Esophagus (tissue), 2 donors: Measurements from ENCODE around the gene TTN. TPM values are rescaled to one million over a fixed set of nuclear protein-coding genes. Genes with fewer than 3 reads are reported as not detected.
"Not testable (repeated sequence)": the region's sequence is repeated elsewhere in the genome, so short reads cannot be mapped to it uniquely, and the experiment has no call there.

Experiments used
- H3K27ac ChIP-seq, 2 donors: one replicate each; pipeline ENCODE4 v1.5.1; 2013; ENCODE audit warnings: low read depth in 2 of 2, mild to moderate bottlenecking in 2 of 2, inconsistent platforms in 1 of 2, low read length in 1 of 2, moderate library complexity in 1 of 2
- H3K27me3 ChIP-seq, 2 donors: one replicate each; pipeline ENCODE4 v1.6.1; 2013; ENCODE audit warnings: low read length in 2 of 2, control low read depth in 1 of 2, mild to moderate bottlenecking in 1 of 2; ENCODE audit not compliant: insufficient read depth in 2 of 2, control insufficient read depth in 1 of 2
- H3K36me3 ChIP-seq, 2 donors: one replicate each; pipeline ENCODE4 v1.6.1; 2013; ENCODE audit warnings: low read length in 1 of 2; ENCODE audit not compliant: control insufficient read depth in 2 of 2, insufficient read depth in 2 of 2
- H3K4me1 ChIP-seq, 2 donors: one replicate each; pipeline ENCODE4 v1.6.1; 2013; ENCODE audit warnings: low read length in 1 of 2; ENCODE audit not compliant: control insufficient read depth in 2 of 2, insufficient read depth in 2 of 2
- H3K4me3 ChIP-seq, 2 donors: one replicate each; pipeline ENCODE4 v1.5.1; 2013; ENCODE audit warnings: low read length in 2 of 2, mild to moderate bottlenecking in 2 of 2, low read depth in 1 of 2, moderate library complexity in 1 of 2
- H3K9me3 ChIP-seq, 2 donors: one replicate each; pipeline ENCODE4 v1.6.1; 2013; ENCODE audit warnings: mild to moderate bottlenecking in 2 of 2, low read depth in 1 of 2, low read length in 1 of 2, moderate library complexity in 1 of 2; ENCODE audit not compliant: control insufficient read depth in 2 of 2, insufficient read depth in 1 of 2
- whole genome bisulfite sequencing, 2 donors: extraction: QIAGEN DNeasy Blood & Tissue Kit; methylation state at CpG; one replicate each; pipeline ENCODE4 v1.1.7; 2013; 5-methylcytosine and 5-hydroxymethylcytosine counted together
- polyA plus RNA-seq, 2 donors: library from polyadenylated mRNA; stranded (reverse); fragments of 200-250 nt; gene quantifications; one replicate each; pipeline ENCODE4 v1.2.3, GENCODE V29; 2013
- donor health status: healthy with polysubstance abuse.
- donor health status: Bipolar disorder and iron deficiency.

The TTN gene
- polyA plus RNA-seq, 2 donors, result 0.09 to 0.59 TPM

GRCh38 chr2:178527592-178527991 is 279.6 kb downstream of the TTN start:
- 86 to 88% methylated on average over 2 of the region's 2 CpGs for WGBS, 2 donors
- Histone ChIP-seq H3K9me3 (no peaks in the 10 kb centered on the region), H3K4me3 (no peak overlapping the region), H3K27me3 (no peaks in the 10 kb centered on the region), H3K27ac (no peak overlapping the region), H3K4me1 (no peaks in the 10 kb centered on the region), H3K36me3 (peaks cover 0 to 7% of the 10 kb centered on the region in 2 donors)

- Histone ChIP-seq H3K36me3 (peaks cover 0 to under 1% of the 10 kb centered on the region in 2 donors), H3K4me3 (no peak overlapping the region), H3K27me3 (no peaks in the 10 kb centered on the region), H3K9me3 (no peaks in the 10 kb centered on the region), H3K27ac (no peak overlapping the region), H3K4me1 (no peaks in the 10 kb centered on the region)
- 97% methylated on average over 4 of the region's 4 CpGs for WGBS, 2 donors
Observed at GRCh38 chr2:178526256-178526655, 281.0 kb downstream of the TTN start.

DNA sequence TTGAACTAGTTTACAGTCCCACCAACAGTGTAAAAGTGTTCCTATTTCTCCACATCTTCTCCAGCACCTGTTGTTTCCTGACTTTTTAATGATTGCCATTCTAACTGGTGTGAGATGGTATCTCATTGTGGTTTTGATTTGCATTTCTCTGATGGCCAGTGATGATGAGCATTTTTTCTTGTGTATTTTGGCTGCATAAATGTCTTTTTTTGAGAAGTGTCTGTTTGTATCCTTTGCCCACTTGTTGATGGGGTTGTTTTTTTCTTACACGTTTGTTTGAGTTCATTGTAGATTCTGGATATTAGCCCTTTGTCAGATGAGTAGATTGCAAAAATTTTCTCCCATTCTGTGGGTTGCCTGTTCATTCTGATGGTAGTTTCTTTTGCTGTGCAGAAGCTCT is 281.8 kb downstream of the TTN start:
- 74 to 92% methylated on average over 1 of the region's 1 CpG for WGBS, 2 donors

DNA sequence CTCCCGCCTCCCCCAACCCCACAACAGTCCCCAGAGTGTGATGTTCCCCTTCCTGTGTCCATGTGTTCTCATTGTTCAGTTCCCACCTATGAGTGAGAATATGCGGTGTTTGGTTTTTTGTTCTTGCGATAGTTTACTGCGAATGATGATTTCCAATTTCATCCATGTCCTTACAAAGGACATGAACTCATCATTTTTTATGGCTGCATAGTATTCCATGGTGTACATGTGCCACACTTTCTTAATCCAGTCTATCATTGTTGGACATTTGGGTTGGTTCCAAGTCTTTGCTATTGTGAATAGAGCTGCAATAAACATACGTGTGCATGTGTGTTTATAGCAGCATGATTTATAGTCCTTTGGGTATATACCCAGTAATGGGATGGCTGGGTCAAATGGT is 282.2 kb downstream of the TTN start:
- 93 to 95% methylated on average over 2 to 4 of the region's 5 CpGs for WGBS, 2 donors
- H3K4me3 ChIP-seq, H3K27me3 ChIP-seq, H3K9me3 ChIP-seq, H3K27ac ChIP-seq, H3K4me1 ChIP-seq, H3K36me3 ChIP-seq: not testable (repeated sequence)

More for the DNA sequence above, 281.8 kb downstream of the TTN start:
- H3K27ac ChIP-seq, H3K4me3 ChIP-seq, H3K36me3 ChIP-seq, H3K27me3 ChIP-seq, H3K9me3 ChIP-seq, H3K4me1 ChIP-seq: not testable (repeated sequence)

- Histone ChIP-seq H3K9me3 (no peaks in the 10 kb centered on the region), H3K27ac (peak overlapping the region; percentile 77 to 88), H3K36me3 (peaks cover 0 to under 1% of the 10 kb centered on the region in 2 donors), H3K4me1 (no peaks in the 10 kb centered on the region), H3K4me3 (peak overlapping the region; percentile 70 to 76), H3K27me3 (no peaks in the 10 kb centered on the region)
- 29 to 32% methylated on average over 8 of the region's 8 CpGs for WGBS, 2 donors
Observed at GRCh38 chr2:178523596-178524134, 283.6 kb downstream of the TTN start.

DNA sequence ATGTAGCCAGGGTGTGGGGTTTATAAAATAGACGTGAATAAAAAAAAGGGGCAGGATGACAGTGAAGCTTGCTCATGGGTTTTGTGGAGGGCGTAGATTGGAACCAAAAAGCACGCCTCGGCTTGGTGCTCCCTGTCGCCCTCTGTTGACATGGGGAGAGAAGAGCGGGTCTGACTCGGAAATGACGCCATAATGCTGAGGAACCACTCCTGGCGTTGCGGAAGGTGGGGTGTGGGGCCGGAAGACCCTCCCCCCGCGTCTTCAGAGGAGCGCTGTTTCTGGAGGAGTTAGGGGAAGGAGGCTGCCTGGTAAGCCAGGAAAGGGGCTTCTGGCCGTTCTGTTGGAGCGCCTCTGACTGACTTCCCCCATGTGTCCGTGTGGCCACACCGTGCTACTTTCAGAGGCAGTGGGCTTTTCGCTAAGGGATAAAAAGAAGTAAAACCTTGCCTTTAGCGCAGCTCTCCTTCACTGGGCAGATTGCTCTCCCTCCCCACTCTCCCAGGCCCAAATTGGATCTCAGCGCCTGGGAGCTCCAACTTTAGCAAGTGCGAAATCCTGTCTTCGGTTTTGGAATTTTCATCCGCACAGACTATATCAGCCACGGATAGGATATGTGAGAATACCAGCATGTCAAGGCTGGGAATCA is 284.1 kb downstream of the TTN start:
- H3K36me3 ChIP-seq, result peaks cover 0 to 6% of the 10 kb centered on the region in 2 donors
- H3K9me3 ChIP-seq, result no peaks in the 10 kb centered on the region
- 16 to 23% methylated on average over 25 of the region's 25 CpGs for WGBS, 2 donors
- H3K27me3 ChIP-seq, result no peaks in the 10 kb centered on the region
- no peaks in the 10 kb centered on the region for H3K4me1 ChIP-seq
- peak overlapping the region; percentile 70 to 76 for H3K4me3 ChIP-seq
- H3K27ac ChIP-seq, result peak overlapping the region; percentile 77 to 88

GRCh38 chr2:178521304-178522150 is 285.7 kb downstream of the TTN start:
- no peaks in the 10 kb centered on the region for H3K27me3 ChIP-seq
- H3K27ac ChIP-seq, result no peak overlapping the region
- H3K9me3 ChIP-seq, result no peaks in the 10 kb centered on the region
- WGBS, 2 donors, result 89% methylated on average over 11 of the region's 11 CpGs
- H3K4me1 ChIP-seq, result no peaks in the 10 kb centered on the region
- no peak overlapping the region for H3K4me3 ChIP-seq
- H3K36me3 ChIP-seq, result peaks cover 0 to 6% of the 10 kb centered on the region in 2 donors

DNA sequence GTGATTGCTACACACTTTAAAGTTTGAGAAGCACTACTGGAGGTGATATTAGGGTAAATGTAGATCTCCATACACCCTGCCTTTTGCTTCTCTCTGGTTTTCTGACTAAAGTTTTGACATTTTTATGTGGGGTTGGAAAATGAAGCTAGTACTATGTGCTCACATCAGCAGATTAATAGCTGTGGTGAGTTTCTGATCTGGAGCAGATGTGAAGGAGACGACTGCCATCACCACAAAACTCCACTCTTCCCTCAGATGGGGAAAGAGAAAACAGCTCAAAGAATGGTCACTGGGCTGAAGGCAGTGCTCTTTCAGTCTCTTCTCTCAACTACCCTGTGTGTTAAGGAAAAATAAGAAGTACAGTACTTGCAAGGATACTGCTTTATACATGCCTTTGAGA is 289.7 kb downstream of the TTN start:
- WGBS, 2 donors, result 81% methylated on average over 1 of the region's 1 CpG
- H3K9me3 ChIP-seq, result no peaks in the 10 kb centered on the region
- peaks cover 0 to 9% of the 10 kb centered on the region in 2 donors for H3K36me3 ChIP-seq
- H3K27ac ChIP-seq, result no peak overlapping the region
- H3K27me3 ChIP-seq, result no peaks in the 10 kb centered on the region
- H3K4me3 ChIP-seq, result no peak overlapping the region
- H3K4me1 ChIP-seq, result no peaks in the 10 kb centered on the region

- Histone ChIP-seq H3K4me3 (no peak overlapping the region), H3K27ac (no peak overlapping the region), H3K27me3 (no peaks in the 10 kb centered on the region), H3K4me1 (no peaks in the 10 kb centered on the region), H3K36me3 (peaks cover 0 to 9% of the 10 kb centered on the region in 2 donors), H3K9me3 (no peaks in the 10 kb centered on the region)
- 85 to 88% methylated on average over 2 of the region's 2 CpGs for WGBS, 2 donors
Observed at GRCh38 chr2:178514664-178515063, 292.6 kb downstream of the TTN start.
